ENCODE measurements around the gene MIA2. TPM values are rescaled to one million over a fixed set of nuclear protein-coding genes. Genes with fewer than 3 reads are reported as not detected.
"Not testable (repeated sequence)": the region's sequence is repeated elsewhere in the genome, so short reads cannot be mapped to it uniquely, and the experiment has no call there.

The MIA2 gene
- total RNA-seq, 1 donor from 2014 or later, result 19.8 TPM

GRCh38 chr14:39291701-39292100 lies 58.0 kb downstream of the MIA2 start:
- peaks cover 4% of the 10 kb centered on the region for H3K27me3 Mint-ChIP-seq (ENCODE audit: unreplicated experiment)
- H3K4me1 Mint-ChIP-seq (ENCODE audit: unreplicated experiment), result no peaks in the 10 kb centered on the region
- no peaks in the 10 kb centered on the region for H3K9me3 Mint-ChIP-seq (ENCODE audit: unreplicated experiment)
- H3K4me3 Mint-ChIP-seq (ENCODE audit: unreplicated experiment), result no peak overlapping the region
- H3K36me3 Mint-ChIP-seq (ENCODE audit: low read depth, unreplicated experiment), result peaks cover 17% of the 10 kb centered on the region
- no peak overlapping the region for H3K27ac Mint-ChIP-seq (ENCODE audit: unreplicated experiment)
- TF ChIP-seq, protein P1, sequence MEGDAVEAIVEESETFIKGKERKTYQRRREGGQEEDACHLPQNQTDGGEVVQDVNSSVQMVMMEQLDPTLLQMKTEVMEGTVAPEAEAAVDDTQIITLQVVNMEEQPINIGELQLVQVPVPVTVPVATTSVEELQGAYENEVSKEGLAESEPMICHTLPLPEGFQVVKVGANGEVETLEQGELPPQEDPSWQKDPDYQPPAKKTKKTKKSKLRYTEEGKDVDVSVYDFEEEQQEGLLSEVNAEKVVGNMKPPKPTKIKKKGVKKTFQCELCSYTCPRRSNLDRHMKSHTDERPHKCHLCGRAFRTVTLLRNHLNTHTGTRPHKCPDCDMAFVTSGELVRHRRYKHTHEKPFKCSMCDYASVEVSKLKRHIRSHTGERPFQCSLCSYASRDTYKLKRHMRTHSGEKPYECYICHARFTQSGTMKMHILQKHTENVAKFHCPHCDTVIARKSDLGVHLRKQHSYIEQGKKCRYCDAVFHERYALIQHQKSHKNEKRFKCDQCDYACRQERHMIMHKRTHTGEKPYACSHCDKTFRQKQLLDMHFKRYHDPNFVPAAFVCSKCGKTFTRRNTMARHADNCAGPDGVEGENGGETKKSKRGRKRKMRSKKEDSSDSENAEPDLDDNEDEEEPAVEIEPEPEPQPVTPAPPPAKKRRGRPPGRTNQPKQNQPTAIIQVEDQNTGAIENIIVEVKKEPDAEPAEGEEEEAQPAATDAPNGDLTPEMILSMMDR (IDR thresholded peaks at IDR 0.05; ENCODE audit: unreplicated experiment), result no peak
- DNase-seq (ENCODE audit: low spot score), result no peak

DNA sequence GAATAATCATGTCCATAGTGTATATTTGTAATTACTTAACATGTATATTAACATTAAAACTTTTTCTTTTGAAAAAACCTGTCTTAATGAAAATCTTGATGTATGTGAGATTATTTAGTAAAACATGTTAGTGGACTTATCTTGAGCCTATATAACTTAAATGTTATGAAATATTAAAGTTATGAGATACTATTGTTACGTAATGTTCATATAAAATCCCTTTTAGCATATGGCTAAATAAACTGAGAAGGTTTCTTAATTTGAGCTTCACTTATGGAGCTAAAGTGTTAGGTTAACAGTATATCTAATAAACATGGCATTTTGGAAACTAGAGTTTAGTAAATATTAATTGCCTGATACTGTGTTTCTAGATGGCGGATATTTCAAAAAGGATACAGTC lies 59.9 kb downstream of the MIA2 start:
- Mint-ChIP-seq H3K36me3 (ENCODE audit: low read depth, unreplicated experiment) (peaks cover 20% of the 10 kb centered on the region), H3K4me3 (ENCODE audit: unreplicated experiment) (no peak overlapping the region), H3K4me1 (ENCODE audit: unreplicated experiment) (no peaks in the 10 kb centered on the region), H3K9me3 (ENCODE audit: unreplicated experiment) (no peaks in the 10 kb centered on the region), H3K27ac (ENCODE audit: unreplicated experiment) (no peak overlapping the region), H3K27me3 (ENCODE audit: unreplicated experiment) (no peaks in the 10 kb centered on the region)
- DNase-seq (ENCODE audit: low spot score), result no peak
- TF ChIP-seq, protein P1 (IDR thresholded peaks at IDR 0.05; ENCODE audit: unreplicated experiment), result no peak

DNA sequence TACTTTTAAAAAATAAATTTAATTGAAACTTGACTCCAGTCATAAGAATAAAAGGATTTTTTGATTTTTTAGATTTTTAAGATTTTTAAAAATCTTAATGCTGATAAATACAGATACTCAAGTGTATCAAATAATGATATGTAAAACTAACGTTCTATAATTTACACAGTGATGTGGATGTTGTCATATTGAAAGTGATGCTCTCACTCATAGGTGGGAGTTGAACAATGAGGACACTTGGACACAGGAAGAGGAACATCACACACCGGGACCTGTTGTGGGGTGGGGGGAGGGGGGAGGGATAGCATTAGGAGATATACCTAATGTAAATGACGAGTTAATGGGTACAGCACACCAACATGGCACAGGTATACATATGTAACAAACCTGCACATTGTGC lies 66.7 kb downstream of the MIA2 start:
- H3K36me3 Mint-ChIP-seq (ENCODE audit: low read depth, unreplicated experiment), result peaks cover 24% of the 10 kb centered on the region
- H3K27ac Mint-ChIP-seq (ENCODE audit: unreplicated experiment); H3K9me3 Mint-ChIP-seq (ENCODE audit: unreplicated experiment); H3K4me1 Mint-ChIP-seq (ENCODE audit: unreplicated experiment); H3K4me3 Mint-ChIP-seq (ENCODE audit: unreplicated experiment); H3K27me3 Mint-ChIP-seq (ENCODE audit: unreplicated experiment); DNase-seq (ENCODE audit: low spot score): not testable (repeated sequence)

GRCh38 chr14:39302124-39302810 lies 68.6 kb downstream of the MIA2 start:
- TF ChIP-seq, protein P1 (IDR thresholded peaks at IDR 0.05; ENCODE audit: unreplicated experiment), result no peak
- Mint-ChIP-seq H3K4me1 (ENCODE audit: unreplicated experiment) (peaks cover 4% of the 10 kb centered on the region), H3K27ac (ENCODE audit: unreplicated experiment) (no peak overlapping the region), H3K9me3 (ENCODE audit: unreplicated experiment) (no peaks in the 10 kb centered on the region), H3K36me3 (ENCODE audit: low read depth, unreplicated experiment) (peaks cover 16% of the 10 kb centered on the region), H3K4me3 (ENCODE audit: unreplicated experiment) (no peak overlapping the region), H3K27me3 (ENCODE audit: unreplicated experiment) (peaks cover 2% of the 10 kb centered on the region)
- DNase-seq (ENCODE audit: low spot score), result no peak

DNA sequence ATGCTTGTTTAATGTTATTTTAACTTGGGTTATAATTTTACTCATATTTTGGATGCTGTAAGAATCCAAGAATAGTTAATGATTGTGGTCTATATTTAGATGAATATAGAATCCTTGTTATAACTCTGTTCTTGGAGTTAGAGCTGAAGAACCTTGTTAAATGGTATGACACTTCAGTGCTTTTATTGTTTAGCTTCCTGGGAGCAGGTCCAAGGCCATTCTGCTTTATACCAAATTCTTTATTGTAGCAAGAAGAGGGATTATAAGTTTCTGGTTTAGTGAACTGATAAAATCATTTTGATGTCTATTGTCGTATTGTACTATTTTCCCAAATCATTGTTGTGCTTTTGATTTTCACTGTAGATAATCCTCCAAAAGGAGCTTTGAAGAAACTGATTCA lies 69.4 kb downstream of the MIA2 start:
- Mint-ChIP-seq H3K36me3 (ENCODE audit: low read depth, unreplicated experiment) (peaks cover 8% of the 10 kb centered on the region), H3K27me3 (ENCODE audit: unreplicated experiment) (peaks cover 2% of the 10 kb centered on the region), H3K27ac (ENCODE audit: unreplicated experiment) (no peak overlapping the region), H3K4me3 (ENCODE audit: unreplicated experiment) (no peak overlapping the region), H3K4me1 (ENCODE audit: unreplicated experiment) (peaks cover 4% of the 10 kb centered on the region), H3K9me3 (ENCODE audit: unreplicated experiment) (no peaks in the 10 kb centered on the region)
- DNase-seq (ENCODE audit: low spot score), result no peak
- TF ChIP-seq, protein P1 (IDR thresholded peaks at IDR 0.05; ENCODE audit: unreplicated experiment), result no peak

All from endothelial cell (in vitro differentiated cells).